IPS-18c (cell line): ENCODE results near the gene SLC36A3.

Experiments
- H3K4me3 ChIP-seq: 2 replicates; pipeline ENCODE4 v1.7.0; 2013; ENCODE audit warnings: low read depth, mild to moderate bottlenecking, low read length, moderate library complexity; ENCODE audit not compliant: insufficient read depth
- H3K9me3 ChIP-seq: one replicate; pipeline ENCODE4 v1.6.1; 2013; ENCODE audit warnings: mild to moderate bottlenecking, low read length, moderate library complexity; ENCODE audit not compliant: control insufficient read depth, insufficient read depth

SLC36A3 gene

GRCh38 chr5:151233616-151234085 lies 69.9 kb downstream of the SLC36A3 start:
- Histone ChIP-seq H3K9me3 (no peaks in the 10 kb centered on the region), H3K4me3 (no peak overlapping the region)

DNA sequence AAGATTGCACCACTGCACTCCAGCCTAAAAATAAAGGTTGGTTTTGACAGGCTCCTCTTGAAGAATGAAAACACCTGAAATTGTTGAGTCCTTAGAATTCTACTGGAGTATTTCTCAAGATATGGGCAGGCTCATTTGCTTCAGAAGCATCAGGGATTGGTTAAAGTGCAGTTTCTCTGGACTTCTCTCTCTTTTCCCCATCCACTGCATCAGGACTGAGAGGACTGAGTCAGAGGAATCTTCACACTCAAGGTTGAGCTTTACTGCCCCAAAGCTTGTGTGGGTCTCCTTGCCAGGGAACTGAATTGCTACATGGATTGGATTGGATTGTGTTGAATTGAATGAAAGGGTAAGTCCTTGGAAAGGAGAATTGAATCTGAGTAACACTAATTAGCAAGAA lies 72.2 kb downstream of the SLC36A3 start:
- no peak overlapping the region for H3K4me3 ChIP-seq
- no peaks in the 10 kb centered on the region for H3K9me3 ChIP-seq

DNA sequence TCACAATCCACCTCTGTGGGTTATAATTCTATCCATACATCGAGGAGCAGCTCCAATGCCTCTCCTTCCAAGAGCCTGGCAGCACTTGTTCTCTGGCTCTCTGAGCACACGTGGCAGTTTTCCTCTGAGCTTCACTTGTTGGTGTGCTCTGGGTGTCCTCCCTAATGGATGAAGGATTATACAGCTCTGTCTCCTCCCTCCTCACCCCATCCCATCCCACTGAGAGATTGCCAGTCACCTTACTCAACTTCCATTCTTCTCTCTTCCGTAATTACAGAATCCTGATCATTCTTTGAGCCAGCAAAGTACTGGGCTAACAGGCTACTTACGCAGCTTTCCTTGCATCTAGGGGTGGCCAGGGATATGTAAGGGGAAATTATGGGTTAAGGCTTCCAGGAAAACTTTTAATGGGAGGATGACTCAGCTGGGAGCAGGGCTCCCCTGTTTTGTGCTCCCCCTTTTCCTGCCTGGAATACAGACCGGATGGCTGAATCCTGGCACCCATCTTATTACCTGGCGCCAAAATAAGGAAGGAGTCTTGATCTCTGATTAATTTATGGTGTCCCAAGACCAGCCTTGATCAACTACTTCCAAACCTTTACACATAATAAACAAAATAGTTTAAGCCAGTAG lies 73.4 kb downstream of the SLC36A3 start:
- no peaks in the 10 kb centered on the region for H3K9me3 ChIP-seq

DNA sequence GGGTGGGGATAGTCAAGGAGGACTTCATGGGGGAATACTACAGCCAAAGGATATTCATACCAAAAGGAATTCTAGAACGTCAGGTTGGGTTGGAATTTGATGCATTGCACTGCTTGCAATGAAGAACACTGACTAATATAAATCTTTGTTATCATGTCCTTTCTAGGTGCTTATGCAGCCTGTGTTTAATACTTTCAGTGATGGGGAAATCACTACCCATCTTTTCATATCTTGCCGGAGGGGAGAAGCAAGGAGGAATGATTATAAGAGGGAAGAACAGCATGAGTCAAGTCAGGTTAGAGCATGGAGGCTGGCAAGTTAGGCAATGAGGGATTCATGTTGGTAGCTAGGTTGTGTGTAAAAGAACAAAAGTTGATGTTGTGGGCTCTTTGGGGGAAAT lies 74.6 kb downstream of the SLC36A3 start:
- H3K4me3 ChIP-seq, result no peak overlapping the region
- H3K9me3 ChIP-seq, result no peaks in the 10 kb centered on the region

More for the DNA sequence above, 73.4 kb downstream of the SLC36A3 start:
- H3K4me3 ChIP-seq, result no peak overlapping the region

DNA sequence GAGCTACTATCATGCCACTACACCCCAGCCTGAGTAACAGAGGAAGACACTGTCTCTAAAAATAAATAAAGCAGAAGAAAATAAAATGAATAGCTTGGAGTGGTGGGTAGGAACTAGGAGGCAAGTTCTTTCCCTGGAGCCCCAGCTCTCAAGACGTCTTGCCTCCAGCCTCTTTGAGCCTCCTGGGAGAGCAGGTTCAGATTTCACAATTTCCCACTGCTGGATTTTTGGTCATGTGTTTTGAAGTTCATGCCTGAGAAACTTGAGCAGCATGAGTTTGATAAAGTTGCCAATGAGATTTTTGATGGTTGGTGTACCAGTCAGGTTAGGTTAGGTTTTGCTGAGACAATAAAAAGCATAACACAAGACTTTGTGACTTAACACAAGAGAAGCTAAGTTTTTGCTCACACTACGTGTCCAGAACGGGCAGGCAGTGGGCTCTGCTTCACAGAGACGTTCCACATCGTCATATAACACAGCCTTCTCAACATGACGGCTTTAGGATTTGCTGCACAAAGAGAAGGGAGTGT lies 75.6 kb downstream of the SLC36A3 start:
- Histone ChIP-seq H3K4me3 (no peak overlapping the region), H3K9me3 (no peaks in the 10 kb centered on the region)
